ENCODE measurements around the gene SCFD2.

DNA sequence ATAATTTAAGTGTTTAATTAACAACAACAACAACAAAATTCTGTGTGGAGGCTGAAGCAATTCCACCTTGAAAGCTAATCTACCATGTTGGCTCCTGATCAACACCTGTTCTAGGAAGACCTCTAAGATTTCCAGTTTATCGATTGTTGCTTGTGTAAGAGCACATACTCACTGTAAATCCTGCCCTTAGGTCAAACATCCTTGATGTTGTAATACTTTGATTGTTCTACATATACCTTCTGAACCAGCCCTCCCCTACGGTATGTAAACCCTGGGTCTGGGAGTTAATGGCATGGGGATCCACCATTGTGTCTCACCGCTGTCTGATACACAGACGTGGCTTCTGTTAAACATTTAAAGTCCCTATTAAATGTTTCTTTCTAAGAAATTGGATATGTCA, 430.5 kb downstream of the SCFD2 start:
- TF ChIP-seq, protein P1, sequence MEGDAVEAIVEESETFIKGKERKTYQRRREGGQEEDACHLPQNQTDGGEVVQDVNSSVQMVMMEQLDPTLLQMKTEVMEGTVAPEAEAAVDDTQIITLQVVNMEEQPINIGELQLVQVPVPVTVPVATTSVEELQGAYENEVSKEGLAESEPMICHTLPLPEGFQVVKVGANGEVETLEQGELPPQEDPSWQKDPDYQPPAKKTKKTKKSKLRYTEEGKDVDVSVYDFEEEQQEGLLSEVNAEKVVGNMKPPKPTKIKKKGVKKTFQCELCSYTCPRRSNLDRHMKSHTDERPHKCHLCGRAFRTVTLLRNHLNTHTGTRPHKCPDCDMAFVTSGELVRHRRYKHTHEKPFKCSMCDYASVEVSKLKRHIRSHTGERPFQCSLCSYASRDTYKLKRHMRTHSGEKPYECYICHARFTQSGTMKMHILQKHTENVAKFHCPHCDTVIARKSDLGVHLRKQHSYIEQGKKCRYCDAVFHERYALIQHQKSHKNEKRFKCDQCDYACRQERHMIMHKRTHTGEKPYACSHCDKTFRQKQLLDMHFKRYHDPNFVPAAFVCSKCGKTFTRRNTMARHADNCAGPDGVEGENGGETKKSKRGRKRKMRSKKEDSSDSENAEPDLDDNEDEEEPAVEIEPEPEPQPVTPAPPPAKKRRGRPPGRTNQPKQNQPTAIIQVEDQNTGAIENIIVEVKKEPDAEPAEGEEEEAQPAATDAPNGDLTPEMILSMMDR (IDR thresholded peaks at IDR 0.05; ENCODE audit: insufficient read depth, low read depth, low read length): no peak
- TF ChIP-seq EZH2 (IDR thresholded peaks at IDR 0.05; ENCODE audit: insufficient read depth, low read length): no peak

Data from astrocyte (in vitro differentiated cells and primary cell).